NB4 (cell line): ENCODE data around the gene LEFTY2.

Experiments
- CTCF ChIP-seq: IDR thresholded peaks from one replicate; pipeline ENCODE4 v1.5.1; 2012; ENCODE audit warnings: low read depth, low read length
- MAX ChIP-seq: IDR thresholded peaks from 2 replicates; pipeline ENCODE4 v1.6.1; 2011; ENCODE audit warnings: low read depth, low read length
- POLR2A ChIP-seq: IDR thresholded peaks from 2 replicates; pipeline ENCODE4 v1.6.1; 2011; ENCODE audit warnings: mild to moderate bottlenecking; ENCODE audit not compliant: insufficient read length; ENCODE audit errors: extremely low read depth

GRCh38 chr1:225941942-225942222 is 862 bp upstream of the LEFTY2 start:
- TF ChIP-seq CTCF (no peak), MAX (no peak), POLR2A (no peak)
